DND-41 (cell line): ENCODE data around the gene ALAS1.

ENCODE experiments used
- ATAC-seq: fragments of 200-7000 bp; cut with Tn5 transposase; 3 replicates; pipeline ENCODE4 v1.9.1; 2021; ENCODE audit warnings: low read depth; ENCODE audit not compliant: insufficient read depth
- DNase-seq: peaks from one replicate; pipeline ENCODE4 v3.0.0-alpha.2; 2020
- H2AFZ ChIP-seq: 2 replicates; pipeline ENCODE4 v1.6.0; 2012; ENCODE audit warnings: low read depth, low read length
- H3K27ac ChIP-seq: 2 replicates; pipeline ENCODE4 v1.5.1; 2012; ENCODE audit warnings: low read length, inconsistent platforms
- H3K27me3 ChIP-seq: fragments of 200-600 bp; sonication (generic); 2 replicates; pipeline ENCODE4 v1.6.0; 2012; ENCODE audit warnings: low read length, mild to moderate bottlenecking, inconsistent platforms; ENCODE audit not compliant: insufficient read depth, poor library complexity
- H3K36me3 ChIP-seq: 2 replicates; pipeline ENCODE4 v1.5.1; 2012; ENCODE audit warnings: low read length, inconsistent platforms; ENCODE audit not compliant: insufficient read depth
- H3K4me1 ChIP-seq: 2 replicates; pipeline ENCODE4 v1.5.1; 2012; ENCODE audit warnings: mild to moderate bottlenecking, low read length; ENCODE audit not compliant: insufficient read depth
- H3K4me2 ChIP-seq: 2 replicates; pipeline ENCODE4 v1.6.0; 2012; ENCODE audit warnings: mild to moderate bottlenecking, moderate library complexity, low read length, inconsistent platforms; ENCODE audit not compliant: insufficient read depth
- H3K4me3 ChIP-seq, 2 experiments: fragments of 200-600 bp in 1 of 2; shearing (Covaris generic) in 1 of 2; 2 replicates each; pipeline ENCODE4 v1.5.1; 2012 to 2016; ENCODE audit warnings: inconsistent platforms in 2 of 2, low read length in 2 of 2, mild to moderate bottlenecking in 2 of 2, low read depth in 1 of 2, moderate library complexity in 1 of 2
- H3K79me2 ChIP-seq: 2 replicates; pipeline ENCODE4 v1.6.0; 2012; ENCODE audit warnings: low read length, inconsistent platforms; ENCODE audit not compliant: insufficient read depth
- H3K9ac ChIP-seq: 2 replicates; pipeline ENCODE4 v1.6.0; 2012; ENCODE audit warnings: low read depth, mild to moderate bottlenecking, inconsistent platforms, low read length, moderate library complexity
- H3K9me3 ChIP-seq: 2 replicates; pipeline ENCODE4 v1.5.1; 2012; ENCODE audit warnings: low read length, moderate library complexity, mild to moderate bottlenecking, inconsistent platforms; ENCODE audit not compliant: insufficient read depth, severe bottlenecking
- H4K20me1 ChIP-seq: 2 replicates; pipeline ENCODE4 v1.6.0; 2012; ENCODE audit warnings: low read length; ENCODE audit not compliant: insufficient read depth
- CTCF ChIP-seq: IDR thresholded peaks from 2 replicates; pipeline ENCODE4 v1.5.1; 2012; ENCODE audit warnings: borderline replicate concordance, low read length, moderate library complexity, mild to moderate bottlenecking; ENCODE audit not compliant: poor library complexity, severe bottlenecking; ENCODE audit errors: extremely low read depth
- EZH2 ChIP-seq: IDR thresholded peaks from 3 replicates; pipeline ENCODE4 v1.6.1; 2012; ENCODE audit warnings: borderline replicate concordance, low read depth, mild to moderate bottlenecking, moderate library complexity, low read length, inconsistent platforms; ENCODE audit not compliant: severe bottlenecking

The ALAS1 gene

GRCh38 chr3:52190294-52191074 lies 7.5 kb upstream of the ALAS1 start:
- no peak overlapping the region for H3K27ac ChIP-seq
- H2AFZ ChIP-seq: no peak overlapping the region

DNA sequence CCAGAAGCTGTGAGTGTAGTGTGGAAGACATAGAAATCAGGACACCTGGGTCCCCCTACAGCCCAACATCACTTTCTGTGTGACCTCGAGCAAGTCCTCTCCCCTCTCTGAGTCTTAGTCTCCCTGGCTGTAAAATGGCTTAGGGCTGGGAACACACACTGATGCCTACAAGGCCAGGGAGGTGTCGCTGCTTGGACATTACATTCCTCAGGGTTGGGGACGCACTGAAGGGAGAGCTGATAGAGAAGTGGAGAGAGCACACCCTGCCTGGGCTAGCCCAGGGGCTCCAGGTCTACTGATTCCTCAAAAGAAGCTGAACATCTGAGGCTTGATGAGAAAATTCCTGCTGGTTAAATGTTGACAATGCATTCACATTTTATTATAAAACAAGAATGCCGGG lies 6.3 kb upstream of the ALAS1 start:
- Histone ChIP-seq H3K36me3 (no peaks in the 10 kb centered on the region), H3K27ac (no peak overlapping the region), H4K20me1 (no peaks in the 10 kb centered on the region), H3K9me3 (no peaks in the 10 kb centered on the region), H3K9ac (no peak overlapping the region), H3K4me1 (no peaks in the 10 kb centered on the region), H3K4me3 (no peak overlapping the region), H2AFZ (no peak overlapping the region), H3K4me2 (no peak overlapping the region), H3K79me2 (no peaks in the 10 kb centered on the region), H3K27me3 (no peaks in the 10 kb centered on the region)
- TF ChIP-seq EZH2 (no peak), CTCF (no peak)
- ATAC-seq: no peak
- no peak for DNase-seq

More at GRCh38 chr3:52190294-52191074, 7.5 kb upstream of the ALAS1 start:
- no peak overlapping the region for H3K4me3 ChIP-seq
- no peaks in the 10 kb centered on the region for H3K79me2 ChIP-seq
- no peaks in the 10 kb centered on the region for H3K36me3 ChIP-seq
- H4K20me1 ChIP-seq: no peaks in the 10 kb centered on the region
- no peaks in the 10 kb centered on the region for H3K4me1 ChIP-seq
- TF ChIP-seq EZH2 (no peak), CTCF (no peak)
- no peak overlapping the region for H3K9ac ChIP-seq
- DNase-seq (no peak), ATAC-seq (no peak)
- H3K9me3 ChIP-seq: no peaks in the 10 kb centered on the region
- H3K27me3 ChIP-seq: no peaks in the 10 kb centered on the region
- H3K4me2 ChIP-seq: no peak overlapping the region

GRCh38 chr3:52193065-52193464 lies 4.9 kb upstream of the ALAS1 start:
- TF ChIP-seq CTCF (no peak), EZH2 (no peak)
- H3K27me3 ChIP-seq: no peaks in the 10 kb centered on the region
- no peak overlapping the region for H3K9ac ChIP-seq
- no peak overlapping the region for H3K4me2 ChIP-seq
- no peak overlapping the region for H3K27ac ChIP-seq
- no peaks in the 10 kb centered on the region; the same call in 1 of the 2 replicates for H3K36me3 ChIP-seq
- peaks cover 2% of the 10 kb centered on the region for H3K79me2 ChIP-seq
- ATAC-seq (no peak), DNase-seq (no peak)
- no peaks in the 10 kb centered on the region for H4K20me1 ChIP-seq
- H2AFZ ChIP-seq: no peak overlapping the region
- H3K4me3 ChIP-seq: no peak overlapping the region
- H3K4me1 ChIP-seq: peaks cover 10% of the 10 kb centered on the region
- no peaks in the 10 kb centered on the region for H3K9me3 ChIP-seq
